Uterus (tissue), 2 donors: ENCODE data around the gene IL36RN.

Source experiments
- POLR2A ChIP-seq, 2 donors: fragments of 450-650 bp; IDR thresholded peaks; one replicate each; pipeline ENCODE4 v1.6.1; 2016; ENCODE audit warnings: antibody characterized with exemption in 2 of 2, mild to moderate bottlenecking in 1 of 2, moderate library complexity in 1 of 2
- TF ChIP-seq, protein P1 (sequence below), 4 experiments: fragments of 200-600 bp in 2 of 4; fragments of 450-650 bp in 2 of 4; sonication (generic) in 2 of 4; IDR thresholded peaks; one replicate each; pipeline ENCODE4 v1.5.1; 2016 to 2019; ENCODE audit warnings: antibody characterized with exemption in 4 of 4, mild to moderate bottlenecking in 2 of 4, moderate library complexity in 1 of 4

DNA sequence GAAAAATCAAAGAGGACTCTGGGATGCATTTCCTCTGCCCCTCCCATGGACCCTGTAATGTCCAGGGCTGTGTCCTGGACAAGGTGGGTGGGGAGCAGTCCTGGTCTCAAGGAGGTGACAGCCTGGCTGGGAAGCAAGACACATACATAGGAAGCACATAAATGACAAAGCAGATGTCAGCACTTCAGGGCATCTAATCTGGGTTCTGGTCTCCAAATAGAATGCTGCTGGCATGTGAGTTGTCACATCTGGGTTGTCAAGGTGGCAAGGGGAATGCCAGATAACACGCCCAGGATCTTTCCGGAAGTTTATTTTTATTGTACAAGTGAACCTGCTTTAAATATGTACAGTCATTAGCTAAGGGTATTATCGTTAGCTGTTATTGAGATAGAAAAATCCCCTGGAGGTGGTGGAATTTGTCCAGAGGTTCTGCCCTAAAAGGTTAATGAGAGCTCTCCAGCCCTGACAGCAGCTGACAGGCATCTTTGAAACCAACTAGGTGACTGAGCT lies 14.4 kb downstream of the IL36RN start:
- TF ChIP-seq POLR2A (IDR thresholded peaks at IDR 0.05) = no peak
- TF ChIP-seq, protein P1, sequence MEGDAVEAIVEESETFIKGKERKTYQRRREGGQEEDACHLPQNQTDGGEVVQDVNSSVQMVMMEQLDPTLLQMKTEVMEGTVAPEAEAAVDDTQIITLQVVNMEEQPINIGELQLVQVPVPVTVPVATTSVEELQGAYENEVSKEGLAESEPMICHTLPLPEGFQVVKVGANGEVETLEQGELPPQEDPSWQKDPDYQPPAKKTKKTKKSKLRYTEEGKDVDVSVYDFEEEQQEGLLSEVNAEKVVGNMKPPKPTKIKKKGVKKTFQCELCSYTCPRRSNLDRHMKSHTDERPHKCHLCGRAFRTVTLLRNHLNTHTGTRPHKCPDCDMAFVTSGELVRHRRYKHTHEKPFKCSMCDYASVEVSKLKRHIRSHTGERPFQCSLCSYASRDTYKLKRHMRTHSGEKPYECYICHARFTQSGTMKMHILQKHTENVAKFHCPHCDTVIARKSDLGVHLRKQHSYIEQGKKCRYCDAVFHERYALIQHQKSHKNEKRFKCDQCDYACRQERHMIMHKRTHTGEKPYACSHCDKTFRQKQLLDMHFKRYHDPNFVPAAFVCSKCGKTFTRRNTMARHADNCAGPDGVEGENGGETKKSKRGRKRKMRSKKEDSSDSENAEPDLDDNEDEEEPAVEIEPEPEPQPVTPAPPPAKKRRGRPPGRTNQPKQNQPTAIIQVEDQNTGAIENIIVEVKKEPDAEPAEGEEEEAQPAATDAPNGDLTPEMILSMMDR (IDR thresholded peaks at IDR 0.05) = no peak
